HG03060 (cell line): ENCODE data around the gene TREX2.

Experiments used
- ATAC-seq: cut with Tn5 transposase; IDR thresholded peaks from one replicate; pipeline ENCODE4 v1.9.1; 2021; ENCODE audit warnings: low read depth, moderate number of reproducible peaks; ENCODE audit not compliant: unreplicated experiment

The TREX2 gene, protein sequence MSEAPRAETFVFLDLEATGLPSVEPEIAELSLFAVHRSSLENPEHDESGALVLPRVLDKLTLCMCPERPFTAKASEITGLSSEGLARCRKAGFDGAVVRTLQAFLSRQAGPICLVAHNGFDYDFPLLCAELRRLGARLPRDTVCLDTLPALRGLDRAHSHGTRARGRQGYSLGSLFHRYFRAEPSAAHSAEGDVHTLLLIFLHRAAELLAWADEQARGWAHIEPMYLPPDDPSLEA

DNA sequence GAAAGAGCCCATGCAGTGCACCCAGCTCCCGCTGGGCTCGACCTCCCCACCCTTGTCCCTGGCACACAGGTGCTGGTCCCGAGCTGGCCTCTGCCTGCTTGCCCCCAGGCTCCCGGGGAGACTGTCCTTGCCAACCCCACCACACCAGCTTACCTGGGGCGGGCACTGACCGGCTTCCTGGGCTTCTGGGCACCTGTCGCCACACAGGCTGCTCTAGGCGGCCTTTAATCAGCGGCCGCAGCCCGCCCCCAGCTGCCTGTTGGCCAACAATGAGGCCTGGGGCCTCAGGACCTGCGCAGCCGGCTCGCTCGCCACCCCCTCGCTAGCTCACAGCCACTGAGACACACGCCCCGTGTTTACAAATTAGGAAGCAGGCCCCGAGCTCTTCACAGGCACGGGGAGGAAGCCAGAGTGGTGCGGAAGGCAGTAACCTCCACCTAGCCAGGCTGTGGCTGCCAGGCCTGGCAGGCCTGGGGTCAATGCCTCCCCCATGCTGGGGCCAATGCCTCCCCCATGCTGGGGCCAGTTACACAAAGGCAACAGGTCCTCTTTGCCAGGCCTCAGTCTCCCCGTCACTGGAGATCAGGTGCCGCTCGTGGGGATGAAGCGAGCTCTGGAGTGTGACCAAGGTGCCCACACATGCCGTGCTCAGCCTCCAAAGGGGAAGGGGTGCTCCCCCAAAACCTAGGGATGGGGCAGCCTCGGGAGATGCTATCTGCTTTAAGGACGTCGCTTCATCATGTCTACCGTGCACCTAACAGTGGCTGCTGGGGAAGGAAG is at the start of gene TREX2:
Gene TREX2, minus strand, starts transcription at position 201 of the 780 bp plus-strand sequence. CDS start 626 bp downstream, outside the sequence.
- ATAC-seq: no peak

DNA sequence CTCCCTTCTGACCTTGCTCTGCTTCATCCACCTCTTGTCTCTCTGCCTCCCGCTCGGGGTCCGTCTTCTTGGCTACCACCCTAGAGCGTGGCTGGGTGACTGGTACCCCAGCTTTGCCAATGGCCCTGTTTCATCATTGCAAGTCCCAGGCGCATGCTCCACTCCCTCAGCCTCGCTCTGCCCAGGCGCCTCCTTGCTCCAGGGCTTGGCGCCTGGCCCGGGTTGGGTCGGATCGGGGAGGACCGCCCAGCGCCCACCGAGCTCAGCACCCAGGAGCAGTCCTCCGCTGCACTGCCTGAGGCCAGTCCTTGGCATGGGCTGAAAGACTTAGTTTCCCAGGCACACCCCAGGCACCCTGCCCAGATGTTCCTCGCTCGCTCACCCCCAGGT is 49.5 kb upstream of the TREX2 start:
- ATAC-seq: no peak

DNA sequence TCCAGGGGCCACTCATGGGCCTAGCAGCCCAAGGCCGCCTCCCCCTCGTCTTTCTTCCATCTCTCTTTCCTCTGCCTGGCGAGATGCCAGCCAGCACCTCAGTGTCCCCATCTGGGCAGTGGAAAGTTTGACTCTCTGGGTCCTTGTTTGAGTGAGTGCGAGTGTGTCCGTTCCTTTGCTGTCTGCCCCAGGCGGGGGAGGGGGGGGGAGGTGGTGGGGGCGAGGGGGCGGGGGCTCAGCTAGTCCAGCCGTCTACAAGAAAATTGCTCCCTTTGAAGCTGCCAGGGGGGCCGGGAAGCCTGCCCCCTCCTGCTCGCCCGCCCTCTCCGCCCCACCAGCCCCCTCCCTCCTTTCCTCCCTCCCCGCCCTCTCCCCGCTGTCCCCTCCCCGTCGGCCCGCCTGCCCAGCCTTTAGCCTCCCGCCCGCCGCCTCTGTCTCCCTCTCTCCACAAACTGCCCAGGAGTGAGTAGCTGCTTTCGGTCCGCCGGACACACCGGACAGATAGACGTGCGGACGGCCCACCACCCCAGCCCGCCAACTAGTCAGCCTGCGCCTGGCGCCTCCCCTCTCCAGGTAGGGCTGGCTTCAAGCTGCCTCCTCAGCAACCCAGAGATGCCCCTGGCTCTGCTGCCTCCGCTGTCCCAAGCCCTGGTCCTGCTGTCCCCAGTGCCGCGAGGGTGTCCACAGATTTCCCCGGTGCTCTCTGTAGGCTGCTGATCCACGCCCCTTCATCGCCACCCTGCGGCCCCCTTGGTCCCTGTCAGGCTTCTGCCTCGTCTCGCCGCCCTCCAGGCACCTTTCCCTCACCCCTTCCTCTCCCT is 48.9 kb upstream of the TREX2 start, which contains the start of gene BGN:
Gene BGN, plus strand, starts transcription at position 440 of the 821 bp plus-strand sequence. CDS start 9,652 bp downstream, outside the sequence.
- ATAC-seq: no peak

DNA sequence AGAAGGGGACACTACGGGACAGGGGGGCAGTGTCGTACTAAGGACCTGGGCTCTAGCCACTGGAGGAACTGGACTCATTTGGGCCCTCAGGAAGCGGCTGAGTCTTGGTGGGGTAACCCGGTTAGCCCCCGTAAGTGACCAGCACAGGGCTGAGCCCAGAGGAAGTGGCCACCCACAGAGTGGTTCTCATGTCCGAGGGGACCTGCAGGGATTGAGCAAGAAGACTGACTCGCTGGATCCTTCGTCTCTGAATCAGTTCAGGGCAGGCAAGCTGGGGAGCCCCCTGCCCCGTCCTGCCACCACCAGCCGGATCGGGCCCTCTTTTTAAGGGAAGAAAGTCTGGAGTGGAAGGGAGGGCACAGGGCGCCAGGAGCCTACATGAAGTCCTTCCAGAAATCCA is 48.2 kb upstream of the TREX2 start:
- ATAC-seq: no peak

DNA sequence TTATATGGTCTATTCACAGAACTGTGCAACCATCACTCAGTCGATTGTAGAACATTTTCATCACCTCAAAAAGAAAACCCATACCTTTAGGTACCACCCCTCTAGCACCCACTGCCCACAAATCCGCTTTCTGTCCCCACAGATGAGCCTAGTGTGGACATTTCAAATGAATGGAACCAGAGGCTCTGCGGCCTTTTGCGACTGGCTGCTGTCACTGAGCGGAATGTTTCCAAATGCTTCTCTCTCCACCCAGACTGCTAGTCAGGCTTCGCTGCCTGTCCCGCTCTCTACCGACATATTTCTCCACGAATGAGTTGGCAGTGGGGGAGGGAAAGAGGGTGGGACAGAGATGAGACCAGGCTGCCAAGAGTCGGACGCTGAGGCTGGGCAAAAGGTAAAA is 47.2 kb upstream of the TREX2 start:
- ATAC-seq: no peak

DNA sequence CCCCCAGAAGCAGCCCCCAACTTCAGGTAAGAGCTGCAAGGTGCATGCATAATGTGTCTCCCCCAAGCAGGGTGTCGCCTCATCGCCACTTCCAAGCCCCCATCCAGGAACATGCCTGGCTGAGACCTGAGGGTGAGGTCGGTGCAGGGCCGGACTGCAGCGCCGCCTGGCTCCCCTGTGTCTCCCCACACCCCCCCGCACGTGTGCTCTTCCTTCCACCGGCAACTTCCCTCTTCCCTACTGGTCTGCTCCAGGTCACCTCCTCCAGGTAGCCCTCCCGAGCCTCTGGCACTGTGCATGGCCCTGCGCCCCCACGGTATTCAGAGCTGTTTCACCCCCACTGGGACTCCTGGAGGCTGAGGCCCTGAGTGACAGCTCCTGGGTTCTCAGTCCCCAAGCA is 46.7 kb upstream of the TREX2 start:
- no peak for ATAC-seq

DNA sequence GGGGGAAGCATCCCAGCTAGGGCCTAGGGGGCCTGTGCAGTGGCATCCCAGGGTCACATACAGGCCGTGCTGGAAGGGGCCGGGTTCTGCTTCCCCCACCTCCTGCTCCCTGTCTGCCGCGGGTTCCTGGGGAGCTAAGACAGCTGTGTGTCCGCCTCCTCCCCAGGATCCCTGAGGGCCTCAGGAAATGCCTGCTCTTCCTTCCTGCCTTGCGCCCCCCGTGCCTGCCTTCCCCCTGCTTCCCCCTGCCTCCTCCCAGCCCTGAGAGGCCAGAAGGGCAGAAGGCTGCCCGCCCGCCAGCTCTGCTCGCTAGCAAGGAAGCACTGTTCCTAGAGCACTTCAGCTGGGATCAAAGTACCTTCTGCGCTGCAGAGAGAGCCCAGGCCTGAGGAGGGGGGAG is 46.1 kb upstream of the TREX2 start:
- ATAC-seq: no peak

DNA sequence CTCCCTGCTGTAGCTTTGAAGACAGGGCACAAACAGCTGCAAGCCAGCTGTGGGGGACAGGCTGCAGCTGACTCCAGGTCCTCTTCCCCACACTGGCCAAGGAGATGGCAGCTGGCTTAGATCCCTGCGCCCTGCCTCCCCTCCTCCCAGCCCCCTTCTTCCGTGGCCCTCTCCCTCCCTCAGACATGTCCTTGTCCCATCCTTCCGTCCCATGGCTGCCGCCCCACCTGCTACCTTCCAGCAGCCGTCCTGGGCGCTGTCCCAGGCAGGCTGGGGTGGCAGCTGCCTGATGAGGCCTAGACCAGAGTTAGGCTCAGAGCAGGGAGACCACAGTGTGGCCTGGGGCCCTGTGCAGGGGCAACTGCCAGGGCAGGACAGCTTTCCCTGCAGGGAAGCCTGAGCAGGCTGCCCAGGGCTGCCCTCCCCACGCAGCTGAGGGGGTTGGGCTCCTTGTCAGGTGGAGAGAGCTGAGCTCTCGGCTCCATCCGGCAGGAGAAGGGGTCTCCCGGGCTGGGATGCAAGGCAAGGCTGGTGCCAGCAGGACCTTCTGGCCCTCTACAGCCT is 45.6 kb upstream of the TREX2 start:
- no peak for ATAC-seq

DNA sequence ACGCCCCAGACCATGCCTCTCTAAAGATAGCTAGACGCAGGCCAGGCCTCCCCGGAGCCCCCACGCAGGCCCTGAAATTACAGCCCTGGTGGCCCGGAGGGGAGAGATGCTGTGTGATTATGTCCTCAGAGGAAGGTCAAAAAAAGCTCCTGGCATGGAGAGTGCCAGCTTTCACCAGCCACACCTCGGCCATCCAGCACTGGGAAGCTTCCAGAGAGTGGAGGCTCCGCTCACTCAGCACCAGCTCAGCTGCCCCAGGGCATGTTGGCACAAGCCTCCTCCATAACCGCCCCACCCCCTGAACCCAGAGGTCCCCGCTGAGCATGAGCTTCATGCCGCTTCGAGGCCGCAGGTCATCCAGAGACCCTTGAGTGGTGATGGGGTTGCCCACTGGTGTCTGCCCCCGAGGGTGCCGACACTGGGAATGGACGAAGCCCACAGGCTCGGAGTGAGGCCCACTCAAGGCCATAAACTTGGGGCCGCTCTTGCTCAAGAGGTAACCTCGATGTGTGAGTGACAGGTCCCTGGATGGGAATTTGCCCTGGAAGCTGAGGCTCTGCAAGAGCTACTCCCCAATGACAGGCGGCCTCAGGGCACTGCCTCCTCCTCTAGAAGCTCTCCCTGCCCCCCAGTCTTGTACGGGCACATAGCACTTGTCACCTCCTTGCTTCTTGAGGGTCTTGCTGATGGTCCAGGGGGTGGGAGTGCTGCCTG is 44.5 kb upstream of the TREX2 start:
- ATAC-seq: no peak

DNA sequence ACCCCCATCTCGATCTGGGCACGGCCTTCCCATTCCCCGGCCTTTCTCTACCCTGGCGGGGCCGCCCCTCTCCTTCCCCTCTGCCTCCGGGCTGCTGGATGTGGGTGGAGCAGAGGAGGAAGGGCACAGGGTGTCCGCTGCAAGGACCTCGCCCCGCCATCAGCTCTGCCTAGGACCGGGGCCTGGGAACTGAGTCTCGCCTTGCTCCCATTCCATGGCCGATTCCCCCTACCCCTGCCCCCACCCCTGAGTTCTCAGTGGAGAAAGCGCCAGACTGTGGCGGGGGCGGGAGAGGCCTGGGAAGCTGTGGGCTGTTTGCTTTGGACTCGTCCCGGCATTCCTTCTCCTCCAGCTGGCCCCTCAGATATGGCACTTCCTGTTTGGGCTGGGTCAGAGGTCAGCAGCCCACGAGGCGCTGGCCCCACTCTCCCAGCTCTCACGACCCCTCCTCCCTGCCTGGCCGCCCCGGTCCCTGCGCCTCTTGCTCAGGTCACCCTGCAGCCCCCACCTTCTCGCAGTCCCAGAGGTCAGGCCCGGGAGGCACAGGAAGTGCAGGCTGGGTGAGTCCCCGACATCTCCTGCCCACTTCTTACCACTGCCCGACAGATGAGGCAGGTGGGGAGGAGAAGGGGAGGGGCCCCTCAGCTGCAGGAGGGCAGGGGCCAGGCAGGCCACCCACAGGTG is 42.5 kb upstream of the TREX2 start:
- ATAC-seq: no peak

DNA sequence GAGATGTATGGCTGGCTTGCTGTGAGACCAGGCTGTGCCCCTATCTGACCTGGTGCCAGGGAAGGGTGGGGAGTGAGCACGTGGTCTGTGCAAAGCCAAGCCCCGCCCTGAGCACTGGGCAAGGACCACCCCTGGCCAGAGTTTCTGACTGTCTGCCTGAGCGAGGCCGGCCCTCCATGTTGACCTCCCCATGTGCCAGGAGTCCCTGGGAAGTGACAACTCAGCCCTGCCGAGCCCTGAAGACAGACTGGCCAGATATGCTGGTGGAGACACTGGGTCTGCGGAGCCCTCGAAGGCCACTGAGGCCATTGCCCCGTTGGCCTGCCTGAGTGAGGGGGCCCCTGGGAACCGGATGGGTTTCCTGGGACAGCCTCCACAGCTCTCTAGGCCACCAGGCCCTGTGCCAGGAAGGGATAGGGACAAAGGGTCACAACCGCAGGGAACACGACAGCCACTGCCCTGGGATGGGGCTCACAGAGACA is 41.8 kb upstream of the TREX2 start:
- ATAC-seq: no peak

DNA sequence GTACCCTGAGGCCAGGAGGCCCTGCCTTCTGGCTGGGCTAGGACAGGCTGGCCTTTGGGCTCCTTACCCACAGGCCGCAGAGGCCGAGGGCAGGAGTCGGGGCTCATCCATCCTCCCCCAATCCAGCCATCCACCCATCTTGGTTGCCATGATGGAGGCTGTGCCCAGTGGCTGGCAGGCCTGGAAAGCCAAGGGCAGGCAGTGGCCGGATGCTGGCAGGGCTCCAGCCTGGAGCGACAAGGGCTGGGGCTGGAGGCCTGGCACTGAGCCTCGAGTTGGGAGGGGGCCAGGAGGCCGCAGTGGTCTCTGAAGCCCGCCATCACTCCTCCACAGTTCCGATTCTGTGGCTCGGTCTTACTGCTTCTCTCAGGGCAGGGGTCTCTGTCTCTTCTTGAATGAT is 40.3 kb upstream of the TREX2 start:
- no peak for ATAC-seq

DNA sequence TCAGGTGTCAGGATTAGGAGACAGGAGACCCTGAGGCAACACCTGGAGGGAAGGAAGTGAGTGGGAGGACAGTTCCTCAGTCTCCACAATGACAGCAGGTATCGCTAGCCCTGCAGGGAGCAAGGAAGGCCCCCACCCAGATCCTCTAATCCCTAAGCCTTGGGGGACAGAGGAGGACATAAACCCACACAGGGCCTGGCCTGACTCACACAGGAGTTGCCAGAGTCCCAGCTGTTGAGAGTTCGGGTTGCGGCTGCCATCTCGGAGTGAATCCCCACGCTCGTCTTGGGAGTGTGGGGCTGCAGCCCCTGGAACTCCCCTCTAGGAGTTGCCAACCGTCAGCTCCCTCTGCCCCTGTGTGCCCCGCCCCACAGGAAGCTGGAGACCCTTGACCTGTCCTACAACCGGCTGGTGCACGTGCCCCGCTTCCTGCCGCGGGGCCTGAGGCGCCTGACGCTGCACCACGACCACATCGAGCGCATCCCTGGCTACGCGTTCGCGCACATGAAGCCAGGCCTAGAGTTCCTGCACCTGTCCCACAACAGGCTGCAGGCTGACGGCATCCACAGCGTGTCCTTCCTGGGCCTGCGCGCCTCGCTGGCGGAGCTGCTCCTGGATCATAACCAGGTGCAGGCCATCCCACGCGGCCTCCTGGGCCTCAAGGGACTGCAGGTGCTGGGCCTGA is 39.7 kb upstream of the TREX2 start:
- no peak for ATAC-seq

DNA sequence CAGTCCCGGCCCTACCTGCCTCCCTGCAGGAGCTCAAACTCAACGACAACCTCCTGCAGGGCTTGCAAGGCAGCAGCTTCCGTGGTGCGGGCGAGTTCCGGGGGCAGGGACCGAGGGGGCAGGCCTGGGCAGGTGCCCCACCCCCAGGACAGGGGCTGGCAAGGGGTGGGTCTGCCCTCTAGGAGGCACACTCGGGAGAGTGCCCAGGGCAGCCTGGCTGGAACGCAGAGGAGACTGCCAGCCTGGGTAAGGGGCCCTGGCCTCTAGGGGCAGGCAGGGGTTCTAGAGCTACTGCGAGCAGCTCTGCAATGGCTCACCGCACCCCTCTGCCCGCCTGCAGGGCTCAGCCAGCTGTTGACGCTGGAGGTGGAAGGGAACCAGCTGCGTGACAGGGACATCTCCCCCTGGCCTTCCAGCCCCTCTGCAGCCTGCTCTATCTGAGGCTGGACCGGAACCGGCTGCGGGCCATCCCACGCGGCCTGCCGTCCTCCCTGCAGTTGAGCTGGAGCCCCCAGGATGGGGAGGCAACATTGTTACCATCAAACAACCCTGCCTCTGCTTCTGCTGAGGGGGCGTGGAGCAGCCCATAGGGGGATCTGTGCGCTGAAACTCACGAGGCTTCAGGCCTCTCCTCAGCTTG is 36.6 kb upstream of the TREX2 start:
- ATAC-seq: no peak

DNA sequence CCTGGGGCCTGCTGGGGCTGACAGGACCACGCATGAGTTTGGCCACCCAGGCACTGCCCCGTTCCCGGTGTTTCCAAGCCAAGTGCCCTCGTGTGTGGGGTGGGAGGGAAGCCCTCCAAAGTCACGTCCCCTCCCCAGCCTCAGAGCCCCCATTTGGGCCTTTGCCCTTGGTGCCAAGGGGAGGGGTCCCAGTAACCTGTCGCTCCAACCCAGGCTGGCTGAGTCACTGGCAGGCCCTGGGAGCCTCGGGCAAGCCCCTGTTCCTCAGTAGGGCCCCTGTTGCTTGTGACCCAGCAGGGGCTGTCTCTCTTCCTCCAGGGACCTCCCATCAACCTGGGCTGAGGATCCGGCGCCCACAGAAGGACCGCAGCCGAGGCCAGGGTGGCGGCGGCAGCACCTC is 35.2 kb upstream of the TREX2 start:
- ATAC-seq: no peak

DNA sequence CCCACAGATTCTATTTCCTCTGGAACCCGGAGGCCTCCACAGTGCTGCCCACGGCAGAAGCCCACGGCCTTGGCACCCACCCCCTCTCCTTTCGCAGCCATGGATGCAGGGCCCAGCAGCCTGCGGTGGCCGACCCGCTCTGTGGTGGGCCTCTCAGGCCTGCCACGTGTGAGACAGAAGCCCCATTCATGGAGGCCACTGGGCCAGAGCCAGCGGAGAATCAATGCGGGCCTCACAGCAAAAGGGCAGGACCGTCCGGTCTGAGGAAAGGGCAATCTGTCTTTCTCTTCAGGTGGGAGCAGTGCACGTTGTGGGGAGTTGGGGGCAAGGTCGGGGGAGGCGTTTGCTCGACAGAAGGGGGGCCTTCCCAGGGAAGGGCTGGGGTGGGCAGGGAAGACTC is 32.9 kb upstream of the TREX2 start:
- no peak for ATAC-seq

DNA sequence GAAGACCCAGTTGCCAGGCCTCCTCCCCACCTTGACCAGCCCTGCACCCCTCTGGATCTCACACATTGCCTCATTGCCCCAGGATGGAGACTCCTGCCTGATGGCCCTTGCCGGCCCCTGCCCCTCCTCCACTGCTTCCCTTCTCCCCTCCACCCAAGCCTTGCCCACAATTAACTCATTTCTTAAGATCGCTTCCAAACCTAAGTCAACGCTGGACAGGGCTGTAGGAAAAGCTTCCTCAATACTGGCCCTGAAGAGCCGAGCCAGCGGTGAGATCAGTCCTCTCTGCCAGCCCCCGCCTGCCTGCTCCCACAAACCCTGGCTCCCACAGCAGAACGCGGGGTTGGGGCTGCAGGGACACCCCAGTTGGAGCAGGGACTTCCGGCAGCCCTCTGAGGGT is 32.0 kb upstream of the TREX2 start:
- no peak for ATAC-seq

DNA sequence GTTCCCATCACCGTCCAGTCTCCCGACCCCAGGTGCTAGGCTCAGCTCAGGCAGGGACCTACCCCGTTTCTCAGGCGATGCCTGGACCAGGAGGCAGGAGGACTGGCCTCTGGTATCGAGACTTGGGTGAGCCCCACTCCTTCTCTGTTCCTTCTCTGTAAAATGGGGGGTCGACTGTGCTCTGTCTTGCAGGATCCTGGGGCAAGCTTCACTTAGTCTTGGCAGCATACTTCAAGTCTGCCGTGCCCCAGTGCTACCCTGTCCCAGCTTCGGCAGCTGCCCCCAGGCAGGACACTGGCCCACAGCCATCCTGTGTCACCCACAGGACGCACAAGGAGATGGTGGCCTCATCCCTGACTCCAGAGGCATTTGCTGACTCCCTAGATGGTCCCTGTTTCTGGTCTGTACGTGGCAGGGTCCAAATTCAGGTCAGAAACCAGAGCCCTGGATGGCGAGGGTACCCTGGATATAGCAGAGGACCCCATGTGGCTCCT is 31.6 kb upstream of the TREX2 start:
- no peak for ATAC-seq
